CD4-positive, alpha-beta T cell treated with Interferon gamma for 1 hour (primary cell): ENCODE results near the gene ATP9B.

ENCODE experiments used
- DNase-seq: peaks from one replicate; pipeline ENCODE4 v3.0.0-alpha.2; 2020

ATP9B gene

DNA sequence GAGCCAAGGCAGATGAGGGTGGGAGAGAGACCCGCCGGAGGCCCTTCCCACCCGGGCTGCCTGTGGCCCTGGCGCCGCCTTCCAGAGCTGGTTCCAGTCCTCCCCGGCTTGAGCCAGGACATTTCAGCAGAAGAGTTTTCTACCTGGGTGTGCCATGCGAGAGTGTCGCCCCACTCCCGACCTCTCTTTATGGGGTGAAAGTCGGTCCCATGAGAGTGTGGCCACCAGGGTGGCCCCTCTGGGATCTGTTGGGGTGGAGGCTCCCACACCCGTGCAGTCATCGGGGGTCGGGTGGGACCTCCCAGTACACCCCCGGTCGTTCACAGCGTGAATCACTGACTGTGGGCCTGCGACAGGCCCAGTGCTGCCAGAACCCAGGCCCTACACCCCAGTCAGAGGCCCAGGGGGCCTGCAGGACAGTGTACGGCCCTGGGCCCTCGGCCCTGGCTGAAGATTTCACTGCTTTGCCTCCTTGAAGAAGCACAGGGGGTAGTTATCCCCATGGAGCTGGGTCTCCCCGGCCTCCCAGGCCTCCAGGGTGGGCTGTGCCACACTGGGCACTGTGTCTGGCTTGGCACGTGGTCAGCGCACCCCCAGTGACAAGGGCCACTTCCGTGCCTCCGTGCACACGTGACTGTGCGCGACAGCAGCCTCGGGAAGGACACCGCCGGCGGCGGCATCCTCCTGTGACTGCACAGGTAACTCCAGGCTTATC, 332.5 kb downstream of the ATP9B start:
- no peak for DNase-seq

DNA sequence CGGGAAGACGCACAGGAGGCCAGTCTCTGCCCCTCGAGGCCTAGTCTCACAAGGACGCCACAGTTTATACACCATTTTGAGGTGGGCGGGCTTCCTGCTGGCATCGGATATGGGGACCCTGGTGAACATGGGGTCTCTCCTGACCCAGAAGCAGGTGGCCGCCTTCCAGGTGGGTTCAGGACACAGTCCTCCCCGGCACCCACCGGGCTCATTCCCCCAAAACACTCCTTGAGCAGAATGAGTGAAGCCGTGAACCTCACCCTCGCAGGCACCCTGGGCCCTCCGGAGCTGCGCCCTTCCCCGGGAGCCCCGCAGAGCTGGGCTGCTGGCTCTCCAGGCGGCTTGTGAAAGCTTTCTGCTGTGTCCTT, 333.0 kb downstream of the ATP9B start:
- no peak for DNase-seq

DNA sequence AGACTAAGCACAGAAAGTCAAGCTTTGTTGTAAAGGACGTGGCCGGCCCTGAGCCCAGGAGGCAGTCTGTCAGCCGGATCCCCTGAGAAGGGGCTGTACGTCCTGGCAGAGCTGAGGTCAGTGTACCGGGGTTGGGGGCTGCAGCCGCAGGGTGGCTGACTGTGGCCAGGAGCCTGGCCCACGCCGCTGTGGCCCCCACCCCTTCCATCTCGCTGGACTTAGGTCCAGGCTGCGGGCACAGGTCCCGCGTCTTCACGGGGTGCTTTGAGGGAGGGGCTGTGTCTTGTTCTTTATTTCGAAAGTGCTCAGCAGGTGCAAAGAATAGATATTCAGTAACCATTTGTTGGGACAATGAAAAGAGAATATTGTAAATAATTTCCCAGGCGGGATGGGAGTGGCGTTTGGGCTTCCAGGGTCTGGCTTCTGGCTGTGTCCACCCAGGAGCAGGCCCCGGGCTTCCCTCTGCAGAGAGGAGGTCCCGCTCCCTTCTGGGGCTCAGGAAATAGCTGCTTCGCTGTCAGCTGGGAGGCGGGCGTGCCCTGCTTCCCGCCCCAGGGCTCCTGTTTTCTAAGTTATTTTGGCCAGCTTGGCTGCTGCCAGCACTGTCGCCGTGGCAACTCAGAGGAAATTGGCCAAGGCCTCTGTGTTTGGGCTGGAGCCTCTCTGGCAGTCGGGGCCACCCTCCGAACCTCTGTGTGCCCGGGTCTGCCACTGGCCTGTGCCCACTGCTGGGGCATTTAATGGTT, 334.0 kb downstream of the ATP9B start:
- peak; percentile 64 for DNase-seq

DNA sequence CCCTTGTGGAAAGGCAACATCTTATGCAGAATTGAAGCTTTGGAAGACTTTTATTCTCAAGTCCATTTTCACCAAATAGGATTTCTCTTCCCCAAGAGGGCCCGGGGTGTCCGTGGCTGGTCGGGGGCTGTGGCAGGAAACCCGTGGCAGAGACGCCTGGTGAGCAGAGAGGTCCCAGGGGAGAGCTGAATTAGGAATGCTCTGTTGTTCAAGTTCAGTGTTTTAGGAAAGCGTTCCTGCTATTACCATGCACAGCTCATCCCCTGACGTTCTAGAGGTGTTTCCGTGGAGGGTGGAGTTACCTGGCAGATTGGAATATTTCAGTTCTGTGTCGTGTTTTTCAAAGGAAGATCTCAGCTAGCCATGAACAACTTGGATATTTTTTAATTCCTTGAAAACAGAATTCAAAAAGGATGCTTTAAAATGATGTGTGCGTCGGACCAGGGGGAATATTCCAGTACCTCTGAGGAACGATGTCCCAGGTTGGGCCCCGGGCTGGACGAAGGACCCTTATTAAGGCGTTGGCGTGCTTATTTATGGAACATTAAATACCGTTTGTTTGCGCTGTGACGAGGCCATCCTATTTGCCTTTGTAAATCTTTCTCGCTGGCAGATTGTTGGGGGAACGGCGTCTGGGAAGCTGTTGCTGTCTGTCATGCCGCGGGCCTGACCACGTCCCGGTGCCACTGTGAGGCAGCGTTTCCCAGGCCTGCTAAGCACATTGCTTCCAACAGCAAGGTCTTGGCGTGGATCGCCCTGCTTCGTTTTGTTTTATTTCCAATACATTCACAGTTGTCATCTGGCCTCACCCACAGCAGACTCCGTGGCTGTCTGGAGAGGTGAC, 334.8 kb downstream of the ATP9B start:
- no peak for DNase-seq

DNA sequence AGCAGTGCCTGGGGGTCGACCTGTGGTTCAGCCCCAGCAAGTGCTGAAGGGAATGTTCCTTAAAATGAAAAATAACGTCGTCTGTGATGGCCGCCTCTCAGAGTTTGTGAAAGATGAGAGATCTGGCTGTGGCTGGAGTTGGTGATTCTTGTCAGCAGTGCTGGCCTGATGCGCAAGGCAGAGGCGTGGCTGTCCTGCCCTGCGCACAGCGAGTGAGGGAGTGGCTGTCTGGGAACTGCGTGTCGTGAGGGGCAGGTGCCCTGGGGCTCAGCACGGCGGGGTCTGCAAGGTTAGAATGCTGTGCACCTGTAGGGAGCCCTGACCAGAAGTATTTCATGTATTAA, 335.3 kb downstream of the ATP9B start:
- DNase-seq: peak; percentile 42

DNA sequence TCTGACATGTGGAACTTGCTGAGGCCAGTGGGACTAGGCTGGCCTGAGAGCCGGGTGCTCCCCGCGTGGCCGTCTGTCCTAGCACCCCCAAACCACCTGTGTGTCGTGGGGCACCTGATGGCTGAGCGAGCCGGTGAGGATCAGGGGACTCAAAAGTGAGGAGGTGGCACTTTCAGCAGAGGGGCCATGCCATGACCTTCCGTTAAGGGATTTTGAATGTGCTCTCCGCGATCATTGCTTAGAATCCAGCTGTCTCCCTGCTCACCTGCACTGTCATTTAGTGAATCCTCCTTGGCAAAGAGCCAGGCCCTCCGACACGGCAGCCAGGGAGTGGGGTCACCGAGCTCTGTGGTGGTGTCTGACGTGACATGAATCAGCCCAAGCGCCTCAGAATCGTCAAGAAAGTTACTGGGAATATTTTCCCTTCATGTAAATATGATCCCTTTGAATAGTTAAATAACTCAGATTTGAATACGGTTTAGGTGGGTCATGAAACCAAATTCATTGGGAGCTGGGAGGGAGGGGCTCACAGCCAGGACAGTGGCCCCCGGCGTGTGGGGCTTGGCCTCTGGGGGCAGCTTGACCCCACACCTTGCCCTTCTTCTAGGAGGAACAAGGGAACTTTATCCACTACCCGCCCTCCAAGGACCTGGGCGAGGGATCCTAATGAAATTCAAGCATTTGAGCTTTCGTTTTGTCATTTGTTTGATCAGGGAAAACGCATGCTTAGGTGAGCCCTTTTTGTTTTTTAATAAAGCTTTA, 336.0 kb downstream of the ATP9B start:
- DNase-seq: no peak

DNA sequence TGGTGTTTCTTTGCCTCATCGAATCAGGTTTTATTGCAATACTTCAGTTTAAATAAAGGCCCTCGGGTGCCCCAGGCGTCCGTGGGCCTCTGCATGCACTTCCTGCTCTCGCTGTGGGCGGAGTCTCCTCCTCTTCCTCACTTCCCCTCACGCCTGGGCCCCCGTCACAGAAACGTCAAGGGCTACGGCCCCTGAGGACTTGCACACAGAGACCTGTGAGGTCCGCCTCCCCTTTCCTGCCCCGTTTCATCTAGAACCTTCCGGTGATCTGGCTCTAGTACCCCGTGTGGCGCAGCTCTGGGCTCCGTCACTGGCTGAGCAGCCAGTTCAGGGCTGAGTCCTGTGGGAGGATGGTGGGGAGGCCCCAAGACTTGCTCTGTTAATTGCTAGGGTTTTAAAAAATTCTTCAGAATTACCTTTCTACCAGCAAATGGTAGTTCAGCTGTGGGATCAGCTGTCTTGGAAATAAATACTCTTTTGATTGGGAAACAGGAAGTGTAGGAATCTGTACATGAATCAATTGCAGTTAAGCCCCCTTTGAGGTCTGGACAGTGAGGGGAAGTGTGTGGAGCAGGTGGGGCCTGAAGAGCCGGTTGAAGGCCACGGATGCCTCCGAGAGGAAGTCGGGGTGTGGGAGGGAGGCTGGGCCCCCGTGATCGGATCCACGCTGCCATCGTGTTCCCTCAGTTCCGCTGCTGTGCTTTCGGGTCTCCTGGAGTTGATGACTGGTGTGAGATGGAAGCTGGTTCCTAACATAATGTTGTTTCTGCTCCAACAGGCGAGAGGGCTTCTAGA, 336.8 kb downstream of the ATP9B start:
- peak; percentile 97 for DNase-seq

DNA sequence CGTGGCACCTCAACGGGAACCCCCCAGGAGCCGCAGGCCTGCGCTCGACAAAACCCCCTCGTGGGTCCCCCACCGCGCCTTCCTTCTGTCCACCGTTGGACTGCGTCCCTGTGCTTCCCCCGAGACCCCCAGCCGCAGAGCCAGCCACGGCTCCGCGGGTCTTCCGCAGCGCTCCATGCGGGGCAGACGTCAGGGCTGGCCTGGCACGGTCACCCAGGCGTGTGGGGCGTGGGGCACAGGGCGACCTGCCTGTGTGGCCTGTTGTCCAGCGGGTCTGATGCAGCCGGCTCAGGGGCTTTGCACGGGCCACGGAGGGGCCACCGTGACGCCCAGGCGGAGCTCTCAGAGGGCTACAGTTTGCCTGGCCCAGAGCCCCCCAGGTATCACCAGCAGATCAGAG, 337.5 kb downstream of the ATP9B start:
- no peak for DNase-seq

DNA sequence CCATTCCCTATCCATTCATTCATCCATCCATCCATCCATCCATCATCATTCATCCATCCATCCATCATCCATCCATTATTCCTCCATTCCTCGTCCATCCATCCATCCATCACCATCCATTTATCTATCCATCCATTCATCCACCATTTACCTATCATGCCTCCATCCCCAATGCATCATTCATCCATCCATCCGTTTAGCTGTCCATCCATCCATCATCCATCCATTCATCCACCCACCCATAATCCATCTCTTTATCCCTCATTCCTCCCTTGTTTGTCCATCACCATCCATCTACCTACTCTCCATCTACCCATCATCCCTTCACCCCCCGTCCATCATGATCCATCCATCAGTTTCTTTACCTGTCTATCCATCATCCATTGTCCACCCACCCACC, 340.1 kb downstream of the ATP9B start:
- no peak for DNase-seq

DNA sequence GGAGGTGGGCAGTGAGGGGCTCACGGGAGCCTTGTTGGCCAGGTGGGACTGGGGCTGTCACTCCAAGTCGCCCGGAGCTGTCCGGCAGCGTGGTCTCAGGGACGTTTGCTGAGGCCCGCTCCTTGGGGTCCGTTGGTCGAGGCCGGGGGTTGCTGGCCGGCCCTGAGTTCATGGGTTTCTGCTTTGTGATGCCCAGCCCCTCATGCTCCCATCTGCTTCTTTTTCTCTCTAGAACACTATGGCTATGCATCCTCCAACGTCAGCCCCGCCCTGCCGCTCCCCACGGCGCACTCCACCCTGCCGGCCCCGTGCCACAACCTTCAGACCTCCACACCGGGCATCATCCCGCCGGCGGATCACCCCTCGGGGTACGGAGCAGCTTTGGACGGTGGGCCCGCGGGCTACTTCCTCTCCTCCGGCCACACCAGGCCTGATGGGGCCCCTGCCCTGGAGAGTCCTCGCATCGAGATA, 341.0 kb downstream of the ATP9B start:
- DNase-seq: no peak

DNA sequence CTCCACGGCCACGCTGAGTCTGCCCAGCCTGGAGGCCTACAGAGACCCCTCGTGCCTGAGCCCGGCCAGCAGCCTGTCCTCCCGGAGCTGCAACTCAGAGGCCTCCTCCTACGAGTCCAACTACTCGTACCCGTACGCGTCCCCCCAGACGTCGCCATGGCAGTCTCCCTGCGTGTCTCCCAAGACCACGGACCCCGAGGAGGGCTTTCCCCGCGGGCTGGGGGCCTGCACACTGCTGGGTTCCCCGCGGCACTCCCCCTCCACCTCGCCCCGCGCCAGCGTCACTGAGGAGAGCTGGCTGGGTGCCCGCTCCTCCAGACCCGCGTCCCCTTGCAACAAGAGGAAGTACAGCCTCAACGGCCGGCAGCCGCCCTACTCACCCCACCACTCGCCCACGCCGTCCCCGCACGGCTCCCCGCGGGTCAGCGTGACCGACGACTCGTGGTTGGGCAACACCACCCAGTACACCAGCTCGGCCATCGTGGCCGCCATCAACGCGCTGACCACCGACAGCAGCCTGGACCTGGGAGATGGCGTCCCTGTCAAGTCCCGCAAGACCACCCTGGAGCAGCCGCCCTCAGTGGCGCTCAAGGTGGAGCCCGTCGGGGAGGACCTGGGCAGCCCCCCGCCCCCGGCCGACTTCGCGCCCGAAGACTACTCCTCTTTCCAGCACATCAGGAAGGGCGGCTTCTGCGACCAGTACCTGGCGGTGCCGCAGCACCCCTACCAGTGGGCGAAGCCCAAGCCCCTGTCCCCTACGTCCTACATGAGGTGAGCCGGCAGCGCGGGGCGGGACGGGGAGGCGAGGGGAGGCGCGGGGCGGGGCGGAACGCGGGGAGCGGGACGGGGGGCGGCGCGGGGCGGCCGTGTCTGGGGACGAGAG, 341.8 kb downstream of the ATP9B start:
- DNase-seq: no peak

DNA sequence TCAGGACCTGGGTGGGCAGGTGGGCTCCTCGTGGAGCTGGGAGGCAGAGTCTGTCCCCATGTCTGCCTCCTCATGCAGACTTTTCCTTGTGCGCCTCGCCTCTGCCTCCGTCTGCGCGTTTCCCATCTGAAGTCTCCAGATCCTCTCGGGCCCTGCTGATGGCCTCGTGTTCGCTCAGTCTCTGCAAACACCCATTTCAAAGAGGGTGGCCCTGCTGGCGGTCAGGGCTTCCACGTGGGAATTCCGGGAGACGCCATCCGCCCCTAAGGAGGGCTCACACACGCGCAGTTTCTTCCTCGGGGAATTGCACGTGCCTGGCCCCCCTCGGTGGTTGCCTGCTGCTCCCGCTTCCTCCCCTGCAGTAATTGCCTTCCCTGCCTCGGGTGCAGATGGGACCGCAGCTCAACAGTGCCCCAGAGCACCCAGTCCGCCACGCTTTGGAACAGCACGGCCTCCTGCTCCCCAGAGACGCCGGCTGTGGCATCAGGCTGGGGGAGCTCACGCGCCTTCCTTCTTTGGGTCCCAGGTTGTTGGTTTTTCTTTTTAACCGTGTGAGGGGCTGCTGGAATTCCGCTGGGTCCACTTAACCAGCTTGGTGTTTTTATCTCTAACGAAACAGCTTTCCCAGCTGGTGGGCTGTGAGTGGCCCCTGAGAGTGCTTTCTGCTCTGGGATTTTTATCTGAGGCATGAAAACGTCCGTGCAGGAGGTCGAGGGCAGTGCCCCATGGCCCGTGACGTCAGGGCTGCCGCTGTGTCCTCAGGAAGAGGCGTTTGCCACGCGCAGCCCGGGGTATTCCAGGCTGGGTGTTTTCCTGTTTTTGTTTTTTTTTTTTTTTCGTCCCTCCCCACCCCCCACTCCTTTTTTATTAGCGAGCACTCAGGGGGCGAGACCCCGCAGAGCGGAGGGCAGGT, 342.7 kb downstream of the ATP9B start:
- no peak for DNase-seq

DNA sequence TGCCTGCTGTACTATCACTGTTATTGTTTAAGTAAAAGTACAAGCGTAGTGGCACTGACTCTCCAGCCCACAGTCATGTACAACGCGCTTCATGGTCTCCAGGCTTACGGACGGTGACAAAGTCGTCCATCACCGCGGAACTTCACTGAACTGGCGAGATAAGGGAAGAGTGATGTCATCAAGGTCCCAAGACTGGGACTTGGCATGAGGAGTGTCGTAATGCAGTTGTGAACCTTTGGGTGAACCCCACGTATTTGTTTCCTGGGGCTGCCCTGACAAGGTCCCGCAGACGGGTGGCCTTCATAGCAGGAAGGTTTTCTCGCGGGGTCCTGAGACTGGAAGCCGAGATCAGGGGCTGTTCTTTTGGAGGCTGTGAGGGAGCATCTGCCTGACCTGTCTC, 343.8 kb downstream of the ATP9B start:
- no peak for DNase-seq

DNA sequence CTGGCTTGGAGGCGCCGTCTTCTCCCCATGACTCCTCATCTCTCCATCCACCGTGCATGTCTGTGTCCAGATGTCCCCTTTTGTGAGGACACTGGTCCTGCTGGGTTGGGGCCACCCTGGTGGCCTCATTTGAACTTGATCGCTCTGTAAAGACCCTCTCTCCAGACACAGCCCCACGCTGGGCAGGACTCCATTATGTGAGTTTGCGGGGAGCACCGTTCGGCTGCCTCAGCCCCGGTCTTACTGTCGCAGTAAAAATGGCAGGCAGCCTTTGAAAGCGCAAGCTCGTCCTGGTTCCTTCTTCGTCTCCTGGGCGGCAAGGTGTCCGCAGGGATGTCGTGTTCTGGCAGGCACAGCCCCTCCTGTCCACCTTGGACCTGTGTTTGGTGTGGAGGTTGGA, 344.2 kb downstream of the ATP9B start:
- DNase-seq: no peak

DNA sequence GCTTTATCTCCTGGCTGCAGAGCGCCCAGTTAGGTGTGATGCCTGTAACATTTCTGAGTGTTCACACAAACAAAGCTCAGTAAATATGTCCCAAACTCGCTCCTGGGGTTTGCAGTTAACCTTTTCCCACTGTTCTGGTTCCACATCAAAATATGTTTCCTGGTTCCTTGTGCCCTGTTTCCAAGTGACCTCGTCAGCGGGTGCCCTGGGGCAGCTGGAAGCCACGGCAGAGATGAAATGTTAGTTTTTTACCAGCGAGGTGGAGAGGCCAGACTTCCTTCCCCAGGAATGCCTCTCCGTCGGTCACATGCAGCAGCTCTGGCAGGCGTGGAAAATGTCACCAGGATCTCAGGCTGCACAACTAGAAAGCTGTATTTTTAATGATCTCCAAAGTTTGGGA, 344.7 kb downstream of the ATP9B start:
- DNase-seq: no peak

DNA sequence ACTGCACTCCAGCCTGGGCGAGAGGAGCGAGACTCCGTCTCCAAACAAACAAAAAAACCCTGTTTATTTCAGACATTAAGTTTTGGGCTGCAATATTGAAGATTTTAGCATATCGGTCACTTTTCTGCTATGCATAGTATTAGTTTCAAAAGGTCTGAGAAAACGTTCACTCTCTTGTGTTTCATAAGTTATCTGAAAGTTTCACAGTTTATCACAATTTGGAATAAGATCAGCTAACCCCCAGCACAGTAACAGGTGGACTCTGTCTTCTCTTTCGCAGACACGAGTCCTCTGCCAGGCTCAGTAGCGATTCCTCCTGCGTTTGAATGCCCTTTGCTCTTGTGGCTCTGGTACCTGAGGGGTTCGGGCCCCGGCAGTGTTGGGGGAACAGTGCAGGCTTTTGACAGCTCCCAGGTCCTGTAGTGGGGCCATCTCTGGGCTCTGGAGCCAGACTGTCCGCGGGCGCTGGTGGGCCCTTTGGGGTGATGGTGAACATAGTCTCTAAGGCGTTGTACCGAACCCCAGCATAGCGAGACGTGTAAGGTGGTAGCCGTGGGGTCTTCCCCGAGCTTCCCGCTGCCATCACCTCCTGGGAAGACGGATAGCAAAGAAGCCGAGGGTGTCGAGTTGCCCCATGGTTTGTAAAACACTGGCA, 347.0 kb downstream of the ATP9B start:
- DNase-seq: no peak

DNA sequence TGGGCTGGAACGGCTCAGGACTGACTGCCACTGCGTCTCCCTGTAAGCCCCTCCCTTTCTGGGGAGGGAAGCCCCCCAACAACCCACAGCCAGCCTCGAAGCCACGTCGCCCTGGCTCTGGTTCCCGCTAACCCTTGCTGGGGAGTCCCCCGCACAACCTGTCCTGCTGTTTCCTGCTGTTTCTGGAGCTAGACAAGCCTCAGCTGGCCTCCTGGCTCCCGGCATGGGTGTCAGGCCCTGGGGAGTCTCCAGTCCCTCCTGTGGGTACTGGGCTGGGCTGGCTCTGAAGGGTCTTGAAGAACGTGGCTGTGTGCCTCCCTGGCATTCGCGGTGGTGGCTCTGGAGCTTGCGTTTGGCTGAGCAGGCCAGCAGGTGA, 347.5 kb downstream of the ATP9B start:
- no peak for DNase-seq

DNA sequence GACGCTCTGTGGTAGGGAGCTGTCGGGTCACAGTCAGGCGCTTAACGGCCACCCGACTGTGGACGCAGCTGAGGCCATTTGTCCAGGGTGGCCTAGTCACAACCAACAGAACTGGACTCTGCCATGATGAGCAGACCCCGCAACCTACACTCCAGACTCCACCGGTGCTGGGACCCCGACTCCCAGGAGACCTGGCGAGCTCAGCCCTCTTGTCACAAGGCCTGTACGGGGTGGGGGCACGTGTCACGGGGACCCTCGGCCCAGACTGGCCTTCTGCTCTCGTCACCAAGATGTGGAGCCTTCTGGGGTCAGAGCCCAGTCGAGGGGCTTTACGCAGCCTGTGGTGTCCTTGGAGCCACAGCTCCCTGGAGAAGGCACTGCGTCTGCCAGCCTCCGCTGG, 349.0 kb downstream of the ATP9B start:
- DNase-seq: no peak

DNA sequence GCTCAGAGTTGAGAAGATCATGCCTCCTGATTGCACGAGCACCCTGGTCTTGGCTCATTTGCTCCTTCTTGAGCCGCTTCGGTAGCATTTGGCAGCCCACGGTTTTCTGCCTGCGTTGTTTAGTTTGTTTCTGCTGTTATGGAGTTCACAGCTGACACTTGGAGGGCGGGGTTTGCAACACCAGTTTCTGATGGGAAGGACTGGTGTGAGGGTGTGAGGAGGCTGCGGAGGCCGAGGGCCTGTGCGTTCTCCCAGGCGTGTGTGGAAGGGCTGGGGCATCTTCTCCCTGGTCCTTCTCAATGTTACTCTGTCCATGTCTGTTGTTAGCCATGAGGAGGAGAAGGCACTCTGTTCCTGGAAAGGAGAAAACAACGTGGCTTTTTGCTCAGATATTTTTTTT, 349.4 kb downstream of the ATP9B start:
- no peak for DNase-seq
